Loucy (cell line): ENCODE measurements around the gene MGAT5B.

Source experiments
- CTCF ChIP-seq: fragments of 200-600 bp; sonication (generic); conservative IDR thresholded peaks from 2 replicates; pipeline ENCODE4 v1.5.1; 2014; ENCODE audit warnings: mild to moderate bottlenecking, antibody characterized with exemption, low read length
- EZH2phosphoT487 ChIP-seq: fragments of 200-600 bp; IDR thresholded peaks from 2 replicates; pipeline ENCODE4 v1.6.1; 2018; ENCODE audit warnings: antibody characterized with exemption, mild to moderate bottlenecking, moderate library complexity, borderline replicate concordance

GRCh38 chr17:76865174-76865573 is 3.0 kb upstream of the MGAT5B start:
- TF ChIP-seq CTCF (no peak), EZH2phosphoT487 (no peak)
